ENCODE measurements around the gene RBM19.

DNA sequence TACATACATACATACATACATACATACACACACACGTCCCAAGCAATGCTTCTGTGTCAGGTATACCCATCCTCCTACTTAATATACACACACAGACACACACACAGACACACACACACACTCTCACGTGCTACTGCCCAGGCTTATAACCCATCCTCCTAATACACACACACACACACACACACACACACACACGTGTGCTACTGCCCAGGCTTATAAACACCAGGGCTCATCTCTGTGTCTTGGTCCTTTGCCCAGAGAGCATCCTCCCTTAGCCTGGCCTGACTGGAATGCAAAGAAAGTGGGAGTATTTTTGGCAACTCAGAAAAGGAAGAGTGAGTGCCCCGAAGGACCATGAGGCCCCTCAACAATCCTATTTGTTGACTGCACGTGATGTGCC is 129.0 kb downstream of the RBM19 start:
- TF ChIP-seq EZH2phosphoT487 (IDR thresholded peaks at IDR 0.05; ENCODE audit: borderline replicate concordance, low read length) (no peak), CTCF (conservative IDR thresholded peaks at IDR 0.05; ENCODE audit: low read depth, low read length) (no peak), EZH2 (IDR thresholded peaks at IDR 0.05; ENCODE audit: low read length, unreplicated experiment) (no peak)

Data from PC-3 (cell line).